ENCODE data around the gene ATP8B3. TPM values are rescaled to one million over a fixed set of nuclear protein-coding genes. Genes with fewer than 3 reads are reported as not detected.

The ATP8B3 gene
- total and polyA plus RNA-seq, 7 donors, result under 0.01 to 3.9 (median 0.68) TPM; not detected in 2

DNA sequence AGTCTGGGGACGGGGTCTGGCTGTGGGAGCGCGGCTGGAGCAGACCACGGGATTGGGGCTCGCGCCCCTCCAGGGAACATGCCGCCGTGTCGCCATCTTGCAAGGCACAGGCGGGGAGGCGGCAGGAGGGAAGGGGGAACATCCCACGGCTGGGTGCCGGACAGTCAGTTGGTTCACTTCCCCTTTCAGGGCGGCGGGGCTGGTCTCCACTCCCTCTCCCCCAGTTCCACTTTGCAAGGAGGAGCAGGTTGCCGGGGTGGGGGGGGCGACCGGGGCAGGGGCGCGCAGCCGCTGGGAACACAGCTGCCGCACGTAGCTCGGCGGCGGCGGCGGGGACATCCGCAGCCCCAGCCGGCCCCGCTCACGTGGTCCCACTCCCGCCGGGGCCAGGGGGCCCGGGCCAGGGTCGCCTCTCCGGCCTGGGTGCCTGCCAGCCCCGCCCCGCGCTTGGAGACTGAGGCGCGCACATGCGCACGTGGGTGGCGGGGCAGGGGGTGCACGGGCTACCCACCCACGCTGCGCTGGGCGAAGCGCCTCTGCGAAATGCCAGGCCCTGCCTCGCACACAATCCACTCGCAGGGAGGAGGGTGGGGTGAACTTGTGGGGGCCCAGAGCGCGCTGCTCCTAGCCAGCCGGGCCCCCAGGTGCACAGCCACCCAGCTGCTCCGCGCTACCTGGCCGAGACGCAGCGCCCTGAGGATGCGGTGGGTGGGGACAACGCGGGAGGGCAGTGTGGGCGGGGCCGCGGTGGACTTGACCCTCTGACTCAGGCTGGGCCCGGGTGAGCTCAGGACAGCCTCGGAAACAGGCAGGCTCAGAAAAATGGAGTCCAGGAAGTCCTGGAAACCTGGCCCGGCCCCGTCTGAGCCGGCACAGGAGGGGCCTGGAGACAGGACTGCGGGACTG, 44.9 kb upstream of the ATP8B3 start:
- H3K27me3 ChIP-seq, result peaks cover 1 to 72% (median 30%) of the 10 kb centered on the region in 3 donors
- TF ChIP-seq POLR2A (IDR thresholded peaks at IDR 0.05) (peak in 1 of 2 donors; percentile 79), POLR2AphosphoS5 (IDR thresholded peaks at IDR 0.05) (peak in 3 of 4 donors; percentile 46 to 61 (median 57)), EP300 (IDR thresholded peaks at IDR 0.05) (no peak)
- peak; percentile 90 for DNase-seq
- H3K36me3 ChIP-seq, result no peaks in the 10 kb centered on the region
- intact Hi-C loops (cut with DNase I), result no loop called here
- 1% methylated on average over 72 to 73 of the region's 73 CpGs for WGBS, 2 donors
- H3K9me3 ChIP-seq, result no peaks in the 10 kb centered on the region
- peak overlapping the region; percentile 82 to 84 (median 83) for H3K27ac ChIP-seq
- H3K4me3 ChIP-seq, result peak overlapping the region; percentile 23 to 52 (median 48)
- peaks cover 0 to 100% (median 86%) of the 10 kb centered on the region in 4 donors for H3K4me1 ChIP-seq

DNA sequence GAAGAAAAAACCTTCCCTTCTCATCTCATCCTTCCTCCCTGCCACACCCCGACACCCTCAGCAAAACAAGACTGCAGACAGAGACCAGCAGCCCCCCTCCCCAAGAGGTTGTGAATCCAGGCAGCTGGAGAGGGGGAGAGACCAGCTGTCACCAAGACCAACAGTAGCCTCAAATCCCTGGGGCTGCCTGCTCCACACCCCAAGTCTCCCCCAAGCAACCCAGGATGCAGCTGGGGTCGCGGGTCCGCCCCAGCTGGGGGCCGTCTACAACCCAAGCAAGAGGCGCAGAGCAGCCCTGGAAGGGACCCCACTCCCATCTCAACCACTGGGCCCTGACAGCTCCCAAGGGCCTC, 44.2 kb upstream of the ATP8B3 start:
- intact Hi-C loops (cut with DNase I), result no loop called here
- TF ChIP-seq CTCF (IDR thresholded peaks at IDR 0.05) (no peak), POLR2A (IDR thresholded peaks at IDR 0.05) (no peak), POLR2AphosphoS5 (IDR thresholded peaks at IDR 0.05) (no peak), EP300 (IDR thresholded peaks at IDR 0.05) (no peak)
- WGBS, 2 donors, result 17 to 23% methylated on average over 6 of the region's 6 CpGs
- Histone ChIP-seq H3K9me3 (no peaks in the 10 kb centered on the region), H3K4me3 (peak overlapping the region; percentile 23 to 52 (median 48)), H3K27ac (peak overlapping the region; percentile 82 to 84 (median 83)), H3K4me1 (peaks cover 0 to 99% (median 85%) of the 10 kb centered on the region in 4 donors), H3K36me3 (no peaks in the 10 kb centered on the region), H3K27me3 (peaks cover 4 to 74% (median 37%) of the 10 kb centered on the region in 3 donors)
- no peak for DNase-seq

DNA sequence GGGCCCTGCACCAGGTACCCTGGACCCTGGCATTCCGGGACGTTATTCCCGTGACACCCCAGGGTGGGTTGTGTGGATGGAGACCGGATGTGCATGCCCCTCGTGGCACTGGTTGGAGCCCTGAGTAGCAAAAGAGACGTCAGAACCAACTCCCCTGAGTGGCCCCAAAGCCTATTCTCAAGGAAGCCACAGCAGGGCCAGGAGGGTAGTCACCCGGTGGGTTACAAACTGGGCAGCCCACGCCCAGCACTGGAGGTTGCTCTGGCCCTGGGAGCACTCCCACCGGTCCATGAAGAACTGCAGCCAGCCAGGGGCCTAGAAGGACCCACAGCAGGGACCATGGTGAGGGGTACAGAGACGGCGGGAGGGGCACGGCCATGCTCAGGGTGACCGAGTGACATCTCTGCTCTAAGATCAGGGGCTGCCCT, 43.8 kb upstream of the ATP8B3 start:
- no peak for DNase-seq
- 4 to 11% methylated on average over 13 of the region's 13 CpGs for WGBS, 2 donors
- peak overlapping the region; percentile 6 to 52 (median 48) for H3K4me3 ChIP-seq
- no peaks in the 10 kb centered on the region for H3K9me3 ChIP-seq
- intact Hi-C loops (cut with DNase I), result no loop called here
- peaks cover 4 to 70% (median 39%) of the 10 kb centered on the region in 3 donors for H3K27me3 ChIP-seq
- peaks cover 0 to 94% (median 80%) of the 10 kb centered on the region in 4 donors for H3K4me1 ChIP-seq
- H3K27ac ChIP-seq, result peak overlapping the region; percentile 82 to 84 (median 83)
- H3K36me3 ChIP-seq, result no peaks in the 10 kb centered on the region
- TF ChIP-seq CTCF (IDR thresholded peaks at IDR 0.05) (no peak), POLR2AphosphoS5 (IDR thresholded peaks at IDR 0.05) (no peak), EP300 (IDR thresholded peaks at IDR 0.05) (no peak), POLR2A (IDR thresholded peaks at IDR 0.05) (no peak)

DNA sequence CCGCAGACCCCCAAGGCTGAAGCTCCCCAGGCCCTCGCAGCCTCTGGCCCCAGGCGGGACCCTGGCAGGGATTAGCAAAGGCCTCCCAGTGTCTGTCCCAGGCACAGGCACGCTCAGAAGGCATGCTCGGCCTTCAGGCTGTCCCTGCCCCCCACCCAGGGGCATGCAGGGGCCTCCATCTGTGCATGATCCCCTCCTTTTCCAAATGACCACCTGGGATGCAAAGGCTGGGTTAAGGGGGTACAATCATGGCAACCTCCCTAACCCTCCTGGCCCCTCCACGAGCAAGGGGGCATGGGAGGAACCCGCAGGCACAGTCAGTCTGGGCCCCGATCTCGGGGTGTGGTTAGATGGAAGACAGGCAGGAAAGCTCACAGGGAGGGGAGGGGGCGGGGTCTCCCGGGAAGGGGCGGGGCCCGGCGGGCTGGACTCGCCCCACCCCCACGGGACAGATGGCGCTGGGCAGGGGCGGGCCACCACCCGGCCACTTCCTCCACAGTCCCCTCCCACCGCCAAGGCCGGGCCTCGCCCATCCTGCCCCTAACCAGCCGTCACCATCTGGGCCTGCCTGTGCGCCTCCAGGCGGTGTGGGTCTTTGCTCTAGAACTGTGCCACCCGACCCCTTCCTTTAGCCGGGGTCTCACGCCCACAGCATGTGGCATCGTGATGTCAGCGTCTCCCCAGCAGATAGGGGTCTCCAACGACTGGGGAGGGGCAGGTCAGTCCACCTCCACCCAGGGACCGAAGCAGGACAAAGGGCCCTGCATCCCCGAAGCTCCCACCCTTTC, 43.2 kb upstream of the ATP8B3 start:
- peaks cover 0 to 88% (median 74%) of the 10 kb centered on the region in 4 donors for H3K4me1 ChIP-seq
- peaks cover 4 to 64% (median 39%) of the 10 kb centered on the region in 3 donors for H3K27me3 ChIP-seq
- intact Hi-C loops (cut with DNase I), result no loop called here
- H3K4me3 ChIP-seq, result peak overlapping the region; percentile 6 to 52 (median 48)
- DNase-seq, result peak; percentile 94
- H3K36me3 ChIP-seq, result no peaks in the 10 kb centered on the region
- WGBS, 2 donors, result 6 to 10% methylated on average over 33 of the region's 33 CpGs
- no peaks in the 10 kb centered on the region for H3K9me3 ChIP-seq
- TF ChIP-seq POLR2AphosphoS5 (IDR thresholded peaks at IDR 0.05) (peak; percentile 57 to 87 (median 86)), CTCF (IDR thresholded peaks at IDR 0.05) (no peak), POLR2A (IDR thresholded peaks at IDR 0.05) (peak in 1 of 2 donors; percentile 73)
- peak overlapping the region; percentile 82 to 84 (median 83) for H3K27ac ChIP-seq

Data from sigmoid colon (tissue), 7 donors.